ENCODE results near the gene TOX2. TPM values are rescaled to one million over a fixed set of nuclear protein-coding genes. Genes with fewer than 3 reads are reported as not detected.

The TOX2 gene
- total RNA-seq, 2 experiments from 2014 or later: 1.5 to 1.9 TPM

- Mint-ChIP-seq H3K27ac (no peak overlapping the region), H3K27me3 (peaks cover 60% of the 10 kb centered on the region), H3K9me3 (peaks cover 4% of the 10 kb centered on the region), H3K36me3 (ENCODE audit: low read depth) (peaks cover 4% of the 10 kb centered on the region), H3K4me1 (peaks cover 26% of the 10 kb centered on the region), H3K4me3 (no peak overlapping the region)
- no peak for DNase-seq
- ChIA-PET CTCF (interaction anchor here (0.7 to 1.3 kb wide), 2 partner anchors 20 to 186 kb away, joined by 3 read pairs; no protein-coding TSS in a partner anchor), POLR2A (no interaction called here)
These were observed 111.1 kb downstream of the TOX2 start for GRCh38 chr20:44025756-44026155.

GRCh38 chr20:44026647-44027342, 112.1 kb downstream of the TOX2 start:
- POLR2A ChIA-PET: no interaction called here

GRCh38 chr20:44027343-44028002, 112.8 kb downstream of the TOX2 start:
- no peak for DNase-seq
- peaks cover 22% of the 10 kb centered on the region for H3K4me1 Mint-ChIP-seq
- peaks cover 55% of the 10 kb centered on the region for H3K27me3 Mint-ChIP-seq
- POLR2A ChIA-PET: no interaction called here
- H3K9me3 Mint-ChIP-seq: peaks cover 5% of the 10 kb centered on the region
- H3K27ac Mint-ChIP-seq: no peak overlapping the region
- peaks cover 6% of the 10 kb centered on the region for H3K36me3 Mint-ChIP-seq (ENCODE audit: low read depth)
- CTCF ChIA-PET: interaction anchor here (0.6 to 1.8 kb wide), 4 partner anchors 8 to 473 kb away, joined by 3 to 12 read pairs (median 4); no protein-coding TSS in a partner anchor
- no peak overlapping the region for H3K4me3 Mint-ChIP-seq

More at GRCh38 chr20:44026647-44027342, 112.1 kb downstream of the TOX2 start:
- H3K4me1 Mint-ChIP-seq: peaks cover 20% of the 10 kb centered on the region
- CTCF ChIA-PET: interaction anchor here (0.6 to 0.9 kb wide), 4 partner anchors 30 to 473 kb away, joined by 3 to 5 read pairs (median 4); no protein-coding TSS in a partner anchor
- H3K27me3 Mint-ChIP-seq: peaks cover 58% of the 10 kb centered on the region
- DNase-seq: no peak
- H3K36me3 Mint-ChIP-seq (ENCODE audit: low read depth): peaks cover 6% of the 10 kb centered on the region
- peaks cover 5% of the 10 kb centered on the region for H3K9me3 Mint-ChIP-seq
- H3K27ac Mint-ChIP-seq: no peak overlapping the region
- H3K4me3 Mint-ChIP-seq: no peak overlapping the region

- H3K4me3 Mint-ChIP-seq: no peak overlapping the region
- peaks cover 26% of the 10 kb centered on the region for H3K4me1 Mint-ChIP-seq
- no peak overlapping the region for H3K27ac Mint-ChIP-seq
- ChIA-PET POLR2A (no interaction called here), CTCF (interaction anchor here (0.7 to 1.8 kb wide), 4 partner anchors 9 to 278 kb away, joined by 3 to 12 read pairs (median 4); no protein-coding TSS in a partner anchor)
- H3K36me3 Mint-ChIP-seq (ENCODE audit: low read depth): peaks cover 6% of the 10 kb centered on the region
- H3K9me3 Mint-ChIP-seq: peaks cover 5% of the 10 kb centered on the region
- H3K27me3 Mint-ChIP-seq: peaks cover 50% of the 10 kb centered on the region
- DNase-seq: no peak
These were observed 113.5 kb downstream of the TOX2 start for GRCh38 chr20:44028003-44028730.

- no peak overlapping the region for H3K4me3 Mint-ChIP-seq
- H3K36me3 Mint-ChIP-seq (ENCODE audit: low read depth): peaks cover 6% of the 10 kb centered on the region
- ChIA-PET CTCF (interaction anchor here (0.7 to 1.8 kb wide), 4 partner anchors 10 to 279 kb away, joined by 3 to 12 read pairs (median 4); no protein-coding TSS in a partner anchor), POLR2A (no interaction called here)
- no peak overlapping the region for H3K27ac Mint-ChIP-seq
- no peak for DNase-seq
- H3K9me3 Mint-ChIP-seq: peaks cover 5% of the 10 kb centered on the region
- H3K4me1 Mint-ChIP-seq: peaks cover 33% of the 10 kb centered on the region
- H3K27me3 Mint-ChIP-seq: peaks cover 41% of the 10 kb centered on the region
These were observed 114.5 kb downstream of the TOX2 start for GRCh38 chr20:44028868-44029847.

GRCh38 chr20:44029848-44030230, 115.2 kb downstream of the TOX2 start:
- CTCF ChIA-PET: no interaction called here
- no peak overlapping the region for H3K4me3 Mint-ChIP-seq
- H3K27me3 Mint-ChIP-seq: peaks cover 42% of the 10 kb centered on the region
- H3K36me3 Mint-ChIP-seq (ENCODE audit: low read depth): peaks cover 8% of the 10 kb centered on the region
- POLR2A ChIA-PET: no interaction called here
- H3K27ac Mint-ChIP-seq: no peak overlapping the region
- DNase-seq: no peak
- H3K9me3 Mint-ChIP-seq: peaks cover 5% of the 10 kb centered on the region
- H3K4me1 Mint-ChIP-seq: peaks cover 39% of the 10 kb centered on the region

GRCh38 chr20:44030394-44030793, 115.7 kb downstream of the TOX2 start:
- Mint-ChIP-seq H3K9me3 (peaks cover 5% of the 10 kb centered on the region), H3K36me3 (ENCODE audit: low read depth) (peaks cover 9% of the 10 kb centered on the region), H3K4me1 (peaks cover 45% of the 10 kb centered on the region), H3K4me3 (no peak overlapping the region), H3K27me3 (peaks cover 40% of the 10 kb centered on the region), H3K27ac (no peak overlapping the region)
- POLR2A ChIA-PET: no interaction called here
- CTCF ChIA-PET: no interaction called here
- DNase-seq: no peak

GRCh38 chr20:44031001-44031574, 116.4 kb downstream of the TOX2 start:
- ChIA-PET CTCF (interaction anchor here (0.6 kb wide), 1 partner anchor 52 kb away, joined by 3 read pairs; no protein-coding TSS in a partner anchor), POLR2A (no interaction called here)
- DNase-seq: no peak
- Mint-ChIP-seq H3K36me3 (ENCODE audit: low read depth) (peaks cover 9% of the 10 kb centered on the region), H3K4me1 (peaks cover 45% of the 10 kb centered on the region), H3K27me3 (peaks cover 39% of the 10 kb centered on the region), H3K27ac (no peak overlapping the region), H3K9me3 (peaks cover 5% of the 10 kb centered on the region), H3K4me3 (no peak overlapping the region)

GRCh38 chr20:44031781-44032582, 117.3 kb downstream of the TOX2 start:
- Mint-ChIP-seq H3K9me3 (peaks cover 5% of the 10 kb centered on the region), H3K4me1 (peaks cover 45% of the 10 kb centered on the region), H3K36me3 (ENCODE audit: low read depth) (peaks cover 9% of the 10 kb centered on the region), H3K27ac (no peak overlapping the region), H3K4me3 (no peak overlapping the region), H3K27me3 (peaks cover 35% of the 10 kb centered on the region)
- DNase-seq: no peak
- POLR2A ChIA-PET: no interaction called here
- CTCF ChIA-PET: interaction anchor here (0.6 kb wide), 1 partner anchor 53 kb away, joined by 3 read pairs; no protein-coding TSS in a partner anchor

- Mint-ChIP-seq H3K4me1 (peaks cover 45% of the 10 kb centered on the region), H3K9me3 (peaks cover 5% of the 10 kb centered on the region), H3K27me3 (peaks cover 39% of the 10 kb centered on the region), H3K27ac (no peak overlapping the region), H3K4me3 (no peak overlapping the region), H3K36me3 (ENCODE audit: low read depth) (peaks cover 9% of the 10 kb centered on the region)
- ChIA-PET POLR2A (no interaction called here), CTCF (interaction anchor here (1.5 kb wide), 1 partner anchor 13 kb away, joined by 3 read pairs; no protein-coding TSS in a partner anchor)
- no peak for DNase-seq
These were observed 118.1 kb downstream of the TOX2 start for GRCh38 chr20:44032583-44033331.

All from activated CD4-positive, alpha-beta T cell treated with anti-CD3 and anti-CD28 coated beads, Interleukin-2, amount 10 ng/mL, durations not matched to agents 7 days and 5 days (primary cell).